K562 (cell line): ENCODE results near the gene PNPLA7. TPM values are rescaled to one million over a fixed set of nuclear protein-coding genes. Genes with fewer than 3 reads are reported as not detected.
A peak's percentile ranks its signal among the peaks of the same experiment; 100 is the strongest.

ENCODE experiments used
- ATAC-seq: fragments of 200-7000 bp; cut with Tn5 transposase; 3 replicates; pipeline ENCODE4 v1.9.1; 2020; ENCODE audit warnings: moderate library complexity
- BruUV-seq: library from RNA; stranded (reverse); fragments of 400-500 nt; replicated peaks from 2 replicates; lab custom pipeline; 2021; lab: Mats Ljungman, UMichigan
- CTCF ChIA-PET: fragments of 300-600 bp; formaldehyde crosslinking; extraction: SDS; loops from one replicate; lab custom pipeline; 2021; ENCODE audit warnings: low intra/inter-chr PET ratio; lab: Yijun Ruan, JAX
- POLR2A ChIA-PET: fragments of 300-600, 350-650 bp; sonication (Branson Sonifier 250); formaldehyde crosslinking; extraction: SDS; loops from one replicate; lab custom pipeline; 2021; ENCODE audit warnings: antibody characterized with exemption, inconsistent platforms; lab: Yijun Ruan, JAX
- DNase-seq, 4 experiments: peaks; one replicate each; pipeline versions ENCODE4 v3.0.0 to v3.0.0-alpha.2; 2011 to 2018; ENCODE audit warnings: low spot score in 3 of 4, mixed read lengths in 3 of 4; ENCODE audit errors: extremely low read depth in 1 of 4
- FAIRE-seq: peaks from 2 replicates; lab custom pipeline; 2011; peaks lifted over from hg19 to GRCh38; lab: Jason Lieb, UNC
- H2AFZ ChIP-seq: 2 replicates; pipeline ENCODE4 v1.6.0; 2011; ENCODE audit warnings: low read depth, low read length, control low read depth, inconsistent platforms
- H3K27ac ChIP-seq: fragments of 200-600 bp; 3 replicates; pipeline ENCODE4 v1.8.0; 2011; ENCODE audit warnings: low read depth, mild to moderate bottlenecking, control low read depth, inconsistent platforms, low read length, moderate library complexity, mixed read lengths; ENCODE audit errors: extremely low read depth
- H3K27me3 ChIP-seq, 2 experiments: fragments of 300-600 bp in 1 of 2; 2 replicates in 1 of 2; 3 replicates in 1 of 2; pipeline versions ENCODE4 v1.6.0 to v1.8.0; 2011; ENCODE audit warnings: inconsistent platforms in 2 of 2, low read length in 2 of 2, mild to moderate bottlenecking in 1 of 2, mixed read lengths in 1 of 2, moderate library complexity in 1 of 2; ENCODE audit not compliant: control insufficient read depth in 2 of 2, insufficient read depth in 2 of 2
- H3K36me3 ChIP-seq: fragments of 300-600 bp; 3 replicates; pipeline ENCODE4 v1.8.0; 2011; ENCODE audit warnings: mild to moderate bottlenecking, low read length, inconsistent platforms; ENCODE audit not compliant: control insufficient read depth, insufficient read depth
- H3K4me1 ChIP-seq, 2 experiments: fragments of 200-600 bp in 1 of 2; replicated peaks in 1 of 2; 2 replicates in 1 of 2; 3 replicates in 1 of 2; pipeline versions ENCODE4 v1.5.1 to v1.8.0; 2011; ENCODE audit warnings: inconsistent platforms in 2 of 2, low read length in 2 of 2, mild to moderate bottlenecking in 1 of 2, mixed read lengths in 1 of 2, moderate library complexity in 1 of 2; ENCODE audit not compliant: control insufficient read depth in 2 of 2, insufficient read depth in 2 of 2
- H3K4me2 ChIP-seq: 2 replicates; pipeline ENCODE4 v1.6.1; 2011; ENCODE audit warnings: low read length, control low read depth, inconsistent platforms, mixed read lengths; ENCODE audit not compliant: insufficient read depth
- H3K4me3 ChIP-seq: fragments of 200-600 bp; sonication (generic), shearing (Covaris generic); 2 replicates; pipeline ENCODE4 v1.5.1; 2016; ENCODE audit warnings: control low read depth, inconsistent platforms
- H3K79me2 ChIP-seq: fragments of 200-600 bp; 3 replicates; pipeline ENCODE4 v1.8.0; 2011; ENCODE audit warnings: low read length, inconsistent platforms; ENCODE audit not compliant: control insufficient read depth, insufficient read depth
- H3K9ac ChIP-seq, 2 experiments: 2 replicates each; pipeline versions ENCODE4 v1.6.0 to v1.6.1; 2011; ENCODE audit warnings: low read depth in 2 of 2, low read length in 2 of 2, control low read depth in 1 of 2, inconsistent platforms in 1 of 2, mild to moderate bottlenecking in 1 of 2, mixed read lengths in 1 of 2; ENCODE audit not compliant: insufficient read depth in 1 of 2
- H3K9me1 ChIP-seq: one replicate; pipeline ENCODE4 v1.6.0; 2011; ENCODE audit warnings: inconsistent platforms, mild to moderate bottlenecking, low read length, moderate library complexity; ENCODE audit not compliant: control insufficient read depth, insufficient read depth
- H3K9me3 ChIP-seq: replicated peaks from 2 replicates; pipeline ENCODE4 v1.5.1; 2011; ENCODE audit warnings: low read depth, low read length, inconsistent platforms; ENCODE audit not compliant: control insufficient read depth, insufficient read depth
- H4K20me1 ChIP-seq: replicated peaks from 2 replicates; pipeline ENCODE4 v1.6.1; 2011; ENCODE audit warnings: low read length, inconsistent platforms, mixed read lengths; ENCODE audit not compliant: control insufficient read depth, insufficient read depth
- DACH1 ChIP-seq: fragments of 450-650 bp; IDR thresholded peaks from 2 replicates; pipeline ENCODE4 v1.6.1; 2018; ENCODE audit not compliant: partially characterized antibody
- DDX20 ChIP-seq: fragments of 450-650 bp; IDR thresholded peaks from 2 replicates; pipeline ENCODE4 v1.6.1; 2016; ENCODE audit warnings: missing genetic modification characterization, low read depth, mild to moderate bottlenecking, missing compliant biosample characterization, moderate library complexity
- EHMT2 ChIP-seq: fragments of 450-650 bp; IDR thresholded peaks from 2 replicates; pipeline ENCODE4 v1.6.1; 2018; ENCODE audit warnings: antibody characterized with exemption
- HSF4 ChIP-seq: fragments of 250-450 bp; sonication (Bioruptor Pico); IDR thresholded peaks from 2 replicates; pipeline ENCODE4 v2.1.2; 2022; ENCODE audit warnings: mild to moderate bottlenecking, moderate library complexity, borderline replicate concordance
- KAT7 ChIP-seq: sonication (generic); formaldehyde crosslinking; IDR thresholded peaks from 2 replicates; pipeline ENCODE4 v1.8.0; 2022; ENCODE audit warnings: missing genetic modification reagents, mild to moderate bottlenecking, borderline replicate concordance
- KHSRP ChIP-seq: fragments of 450-650 bp; IDR thresholded peaks from 2 replicates; pipeline ENCODE4 v1.6.1; 2017
- KLF13 ChIP-seq: fragments of 450-650 bp; IDR thresholded peaks from 2 replicates; pipeline ENCODE4 v1.6.1; 2016; ENCODE audit warnings: missing genetic modification characterization, low read depth, mild to moderate bottlenecking, missing compliant biosample characterization, moderate library complexity, borderline replicate concordance
- MAFF ChIP-seq: IDR thresholded peaks from 2 replicates; pipeline ENCODE4 v1.6.1; 2012; ENCODE audit warnings: low read length, improper control_type of control experiment
- SMAD4 ChIP-seq: fragments of 250-450 bp; sonication (Bioruptor Pico); conservative IDR thresholded peaks from 2 replicates; pipeline ENCODE4 v1.8.0; 2021; ENCODE audit warnings: inconsistent platforms, mild to moderate bottlenecking, moderate library complexity
- TAF9B ChIP-seq: fragments of 450-650 bp; IDR thresholded peaks from 2 replicates; pipeline ENCODE4 v1.6.1; 2018; ENCODE audit warnings: mild to moderate bottlenecking; ENCODE audit not compliant: partially characterized antibody
- TGIF2 ChIP-seq: sonication (generic); formaldehyde crosslinking; IDR thresholded peaks from 2 replicates; pipeline ENCODE4 v1.8.1; 2022; ENCODE audit warnings: mild to moderate bottlenecking, missing genetic modification reagents, moderate library complexity
- YY1 ChIP-seq, 3 experiments: IDR thresholded peaks; 2 replicates each; pipeline ENCODE4 v1.6.1; 2011; ENCODE audit warnings: low read length in 2 of 3, mild to moderate bottlenecking in 2 of 3, moderate library complexity in 2 of 3, borderline replicate concordance in 1 of 3, control low read depth in 1 of 3, low read depth in 1 of 3; ENCODE audit not compliant: insufficient read depth in 3 of 3, insufficient replicate concordance in 2 of 3, control insufficient read depth in 1 of 3, insufficient read length in 1 of 3; ENCODE audit errors: extremely low read depth in 1 of 3
- ZFPM2 ChIP-seq: fragments of 250-450 bp; sonication (Bioruptor Pico); IDR thresholded peaks from 2 replicates; pipeline ENCODE4 v1.5.1; 2022; ENCODE audit warnings: mild to moderate bottlenecking
- ZNF584 ChIP-seq: fragments of 200-800 bp; sonication (Bioruptor generic); IDR thresholded peaks from 2 replicates; pipeline ENCODE4 v1.6.1; 2016; ENCODE audit warnings: low read depth, mild to moderate bottlenecking, missing genetic modification characterization, missing compliant biosample characterization
- WGBS: fragments of 100-300 bp; shearing (Covaris generic); methylation state at CpG from one replicate; pipeline ENCODE4 v1.1.6; 2016; ENCODE audit warnings: low coverage, mixed read lengths; ENCODE audit not compliant: insufficient coverage; ENCODE audit errors: missing lambda C conversion rate; 5-methylcytosine and 5-hydroxymethylcytosine counted together
- in situ Hi-C: fragments of 300-500 bp; cut with MboI; formaldehyde crosslinking; loops from 4 replicates; pipeline ENCODE4 v1.15.0; 2018; ENCODE audit warnings: inconsistent platforms, mixed read lengths
- intact Hi-C: fragments of 100-400 bp; cut with micrococcal nuclease; formaldehyde crosslinking; loops from 2 replicates; pipeline ENCODE4 v1.14.2; 2022
- polyA plus RNA-seq, 8 experiments: library from polyadenylated mRNA; depleted of rRNA in 4 of 8; stranded (reverse) in 5 of 8; unstranded in 3 of 8; fragments of >200 nt; fragmentation: Nextera tagmentation in 2 of 8; fragmentation: Illumina TruSeq in 1 of 8; extraction: Ambion mirVana in 2 of 8; extraction: Trizol in 1 of 8; gene quantifications; 2 replicates each; pipeline versions ENCODE4 v1.2.1 to v1.2.3, GENCODE V29; 2011 to 2014; ENCODE audit warnings: inconsistent platforms in 1 of 8, missing spikeins in 1 of 8
- total RNA-seq, 7 experiments: library from RNA; depleted of rRNA in 6 of 7; stranded (reverse); fragments of >200 nt in 6 of 7; fragmentation: Illumina TruSeq in 2 of 7; extraction: Trizol in 2 of 7; gene quantifications; 2 replicates each; pipeline versions ENCODE4 v1.2.1 to v1.2.3, GENCODE V29; 2011 to 2021; ENCODE audit warnings: low replicate concordance in 1 of 7
- TF ChIP-seq, protein P1 (sequence below): fragments of 250-450 bp; sonication (Bioruptor Pico); IDR thresholded peaks from 2 replicates; pipeline ENCODE4 v1.5.0; 2021
- TF ChIP-seq, protein P2 (sequence below): fragments of 200-800 bp; sonication (Bioruptor generic); IDR thresholded peaks from 2 replicates; pipeline ENCODE4 v1.6.1; 2017; ENCODE audit warnings: missing genetic modification characterization, missing compliant biosample characterization
- TF ChIP-seq, protein P3 (sequence below): IDR thresholded peaks from 2 replicates; pipeline ENCODE4 v1.6.1; 2011; ENCODE audit warnings: borderline replicate concordance, low read depth, mild to moderate bottlenecking, moderate library complexity, low read length; ENCODE audit not compliant: insufficient read depth, poor library complexity, severe bottlenecking

The PNPLA7 gene
- total and polyA plus RNA-seq, 9 of the 15 experiments (the other 6 are each of a cell fraction or from before 2014, with no cell fraction given) = 0.01 to 0.85 (median 0.19) TPM; not detected in 1

DNA sequence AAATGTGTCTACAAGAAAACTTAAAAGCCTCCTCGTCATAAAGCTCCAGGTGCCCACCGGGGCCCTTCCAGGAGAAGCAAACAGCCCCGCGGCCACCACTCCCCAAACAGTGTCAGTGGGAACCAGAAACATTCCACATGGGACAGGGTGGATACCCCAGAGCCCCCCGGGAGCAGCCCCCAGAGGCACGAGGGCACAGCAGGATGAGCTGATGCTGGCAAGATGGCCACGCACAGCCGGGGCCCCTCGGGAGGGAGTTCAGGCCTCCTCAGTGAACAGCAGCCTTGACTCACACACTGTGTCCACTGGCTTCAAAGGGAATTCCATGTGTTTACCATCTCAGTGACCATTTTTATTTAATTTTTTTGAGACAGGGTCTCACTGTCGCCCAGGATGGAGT is 137.8 kb downstream of the PNPLA7 start:
- H3K27me3 ChIP-seq = no peaks in the 10 kb centered on the region
- CTCF ChIA-PET = no interaction called here
- no peaks in the 10 kb centered on the region for H3K9me1 ChIP-seq
- H3K27ac ChIP-seq = peak overlapping the region; percentile 87
- H3K4me2 ChIP-seq = peak overlapping the region; percentile 52; the same call in 1 of the 2 replicates
- H3K9me3 ChIP-seq = no peaks in the 10 kb centered on the region
- peak; percentile 38 for ATAC-seq
- peak in 1 of 4 experiments; percentile 32 for DNase-seq
- H3K4me1 ChIP-seq = peaks cover 20 to 71% of the 10 kb centered on the region in 2 experiments
- POLR2A ChIA-PET = interaction anchor here (0.6 to 2.0 kb wide), 3 partner anchors 10 to 135 kb away, joined by 3 to 8 read pairs (median 3); partner anchors contain the start of genes EXD3, NOXA1 and TOR4A
- BruUV-seq = no TSS peak
- H3K4me3 ChIP-seq = no peak overlapping the region
- FAIRE-seq = peak; percentile 60
- peak overlapping the region; percentile 33; the same call in 1 of the 2 replicates for H2AFZ ChIP-seq
- H3K36me3 ChIP-seq = no peaks in the 10 kb centered on the region; the same call in 2 of the 3 replicates
- H3K79me2 ChIP-seq = peaks cover 50% of the 10 kb centered on the region
- intact Hi-C loops = no loop called here
- WGBS = 74% methylated on average over 10 of the region's 10 CpGs
- H3K9ac ChIP-seq = peak overlapping the region; percentile 62 to 81
- H4K20me1 ChIP-seq = no peaks in the 10 kb centered on the region
- in situ Hi-C loops = no loop called here
- TF ChIP-seq YY1 (IDR thresholded peaks at IDR 0.05; ENCODE audit: borderline replicate concordance in 1 of 3, control insufficient read depth in 1 of 3, extremely low read depth in 1 of 3, insufficient read depth in 3 of 3, insufficient read length in 1 of 3, insufficient replicate concordance in 2 of 3, low read depth in 1 of 3, low read length in 2 of 3) (peak in 2 of 3 experiments; percentile 16 to 56), MAFF (no peak), ZFPM2 (CRISPR knock-in tag) (no peak), DDX20 (tag) (no peak), KLF13 (tag) (no peak), HSF4 (CRISPR knock-in tag) (no peak), DACH1 (no peak), ZNF584 (CRISPR knock-in tag) (0 out of 2 replicates have a peak, but pooled peaks have one; percentile 13), EHMT2 (no peak), SMAD4 (CRISPR knock-in tag) (no peak), KHSRP (no peak), TGIF2 (no peak), KAT7 (no peak), TAF9B (no peak)
- TF ChIP-seq, protein P1, sequence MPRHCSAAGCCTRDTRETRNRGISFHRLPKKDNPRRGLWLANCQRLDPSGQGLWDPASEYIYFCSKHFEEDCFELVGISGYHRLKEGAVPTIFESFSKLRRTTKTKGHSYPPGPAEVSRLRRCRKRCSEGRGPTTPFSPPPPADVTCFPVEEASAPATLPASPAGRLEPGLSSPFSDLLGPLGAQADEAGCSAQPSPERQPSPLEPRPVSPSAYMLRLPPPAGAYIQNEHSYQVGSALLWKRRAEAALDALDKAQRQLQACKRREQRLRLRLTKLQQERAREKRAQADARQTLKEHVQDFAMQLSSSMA = no peak
- TF ChIP-seq, protein P2, sequence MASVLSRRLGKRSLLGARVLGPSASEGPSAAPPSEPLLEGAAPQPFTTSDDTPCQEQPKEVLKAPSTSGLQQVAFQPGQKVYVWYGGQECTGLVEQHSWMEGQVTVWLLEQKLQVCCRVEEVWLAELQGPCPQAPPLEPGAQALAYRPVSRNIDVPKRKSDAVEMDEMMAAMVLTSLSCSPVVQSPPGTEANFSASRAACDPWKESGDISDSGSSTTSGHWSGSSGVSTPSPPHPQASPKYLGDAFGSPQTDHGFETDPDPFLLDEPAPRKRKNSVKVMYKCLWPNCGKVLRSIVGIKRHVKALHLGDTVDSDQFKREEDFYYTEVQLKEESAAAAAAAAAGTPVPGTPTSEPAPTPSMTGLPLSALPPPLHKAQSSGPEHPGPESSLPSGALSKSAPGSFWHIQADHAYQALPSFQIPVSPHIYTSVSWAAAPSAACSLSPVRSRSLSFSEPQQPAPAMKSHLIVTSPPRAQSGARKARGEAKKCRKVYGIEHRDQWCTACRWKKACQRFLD (CRISPR knock-in tag) = peak; percentile 32; the same call in 1 of the 2 replicates
- TF ChIP-seq, protein P3, sequence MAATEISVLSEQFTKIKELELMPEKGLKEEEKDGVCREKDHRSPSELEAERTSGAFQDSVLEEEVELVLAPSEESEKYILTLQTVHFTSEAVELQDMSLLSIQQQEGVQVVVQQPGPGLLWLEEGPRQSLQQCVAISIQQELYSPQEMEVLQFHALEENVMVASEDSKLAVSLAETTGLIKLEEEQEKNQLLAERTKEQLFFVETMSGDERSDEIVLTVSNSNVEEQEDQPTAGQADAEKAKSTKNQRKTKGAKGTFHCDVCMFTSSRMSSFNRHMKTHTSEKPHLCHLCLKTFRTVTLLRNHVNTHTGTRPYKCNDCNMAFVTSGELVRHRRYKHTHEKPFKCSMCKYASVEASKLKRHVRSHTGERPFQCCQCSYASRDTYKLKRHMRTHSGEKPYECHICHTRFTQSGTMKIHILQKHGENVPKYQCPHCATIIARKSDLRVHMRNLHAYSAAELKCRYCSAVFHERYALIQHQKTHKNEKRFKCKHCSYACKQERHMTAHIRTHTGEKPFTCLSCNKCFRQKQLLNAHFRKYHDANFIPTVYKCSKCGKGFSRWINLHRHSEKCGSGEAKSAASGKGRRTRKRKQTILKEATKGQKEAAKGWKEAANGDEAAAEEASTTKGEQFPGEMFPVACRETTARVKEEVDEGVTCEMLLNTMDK = no peak
